Measurements from ENCODE around the gene TSEN34.
"Not testable (repeated sequence)": the region's sequence is repeated elsewhere in the genome, so short reads cannot be mapped to it uniquely, and the experiment has no call there.

The TSEN34 gene

DNA sequence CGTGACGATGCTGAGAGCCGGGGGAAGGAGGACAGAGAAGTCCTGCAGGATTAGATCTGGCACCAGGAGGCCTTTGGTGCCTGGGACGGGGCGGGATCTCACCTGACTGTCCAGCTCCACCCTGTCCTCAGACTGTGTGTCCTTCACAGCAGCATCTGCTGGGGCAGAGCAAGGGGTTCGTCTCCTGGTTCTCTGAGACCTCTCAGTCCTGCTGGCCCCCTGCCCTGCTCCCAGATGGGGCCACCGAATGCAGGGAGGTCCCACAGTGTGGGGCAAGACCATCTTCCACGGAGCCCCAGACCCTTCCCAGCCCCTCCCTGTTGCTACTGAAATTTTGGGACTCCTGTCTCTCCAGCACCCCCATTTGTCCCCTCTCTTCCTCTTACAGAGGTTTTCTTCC is 27.2 kb downstream of the TSEN34 start:
- no peak overlapping the region for H3K27ac ChIP-seq
- no peak for TF ChIP-seq CTCF (conservative IDR thresholded peaks at IDR 0.05)

GRCh38 chr19:54218960-54219661 is 28.0 kb downstream of the TSEN34 start:
- H3K27ac ChIP-seq = no peak overlapping the region

GRCh38 chr19:54219702-54220101 is 28.6 kb downstream of the TSEN34 start:
- not testable (repeated sequence) for H3K27ac ChIP-seq

More at GRCh38 chr19:54218960-54219661, 28.0 kb downstream of the TSEN34 start:
- no peak for TF ChIP-seq CTCF (conservative IDR thresholded peaks at IDR 0.05)

DNA sequence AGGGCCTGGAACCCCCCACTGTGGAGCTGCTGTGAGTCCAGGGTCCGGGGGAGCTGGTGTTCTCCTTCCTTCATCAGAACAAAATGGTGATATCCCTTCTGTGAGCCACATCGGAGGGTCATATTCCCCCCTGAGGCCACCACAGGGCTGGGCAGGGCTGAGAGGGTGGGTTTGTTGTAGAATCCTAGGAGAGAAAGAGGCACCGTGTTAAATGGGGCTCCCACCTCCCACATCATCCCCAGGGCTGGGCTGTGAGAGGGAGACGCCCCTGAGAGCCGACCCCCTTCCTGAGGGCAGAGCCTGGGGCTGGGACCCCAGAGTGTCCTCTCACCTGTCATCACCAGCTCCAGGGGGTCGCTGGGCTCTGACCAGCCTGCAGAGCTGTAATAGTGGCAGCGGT is 30.8 kb downstream of the TSEN34 start:
- H3K27ac ChIP-seq = not testable (repeated sequence)

GRCh38 chr19:54222474-54223276 is 31.6 kb downstream of the TSEN34 start, which contains the start of gene LILRB3:
TSS of gene LILRB3 (minus strand) at chr19:54223007. CDS start at chr19:54222976, 31 bp downstream.
- H3K27ac ChIP-seq = not testable (repeated sequence)

DNA sequence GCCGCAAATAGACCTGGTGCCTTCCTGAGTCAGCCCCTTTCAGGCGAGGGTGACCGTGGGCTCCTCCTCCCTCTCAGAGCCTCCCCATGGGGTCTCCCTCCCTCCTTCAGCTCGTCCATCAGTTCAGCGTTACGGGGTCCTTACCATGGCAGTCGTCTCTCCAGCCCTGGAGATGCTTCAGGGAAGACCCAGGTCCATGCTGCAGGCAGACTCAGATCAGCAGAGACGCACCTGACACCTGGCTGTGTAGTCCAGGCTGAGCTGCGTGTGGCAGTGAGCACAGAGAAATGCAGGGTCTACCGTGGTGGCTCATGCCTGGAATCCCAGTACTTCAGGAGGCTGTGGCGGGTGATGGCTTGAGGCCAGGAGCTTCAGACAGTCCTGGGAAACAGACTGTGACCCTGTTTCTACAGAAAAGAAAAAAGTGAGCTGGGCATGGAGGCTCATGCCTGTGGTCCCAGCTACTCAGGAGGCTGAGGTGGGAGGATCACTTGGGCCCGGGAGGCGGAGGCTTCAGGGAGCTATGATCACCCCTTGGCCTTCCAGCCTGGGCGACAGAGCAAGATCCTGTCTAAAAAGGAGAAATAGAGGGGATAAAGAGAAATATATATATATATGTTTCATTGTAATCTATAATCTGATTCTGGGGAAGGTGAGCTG is 32.3 kb downstream of the TSEN34 start:
- H3K27ac ChIP-seq = not testable (repeated sequence)

GRCh38 chr19:54223937-54224281 is 32.8 kb downstream of the TSEN34 start:
- H3K27ac ChIP-seq = not testable (repeated sequence)

- not testable (repeated sequence) for H3K27ac ChIP-seq
Observed at GRCh38 chr19:54224619-54225018, 33.5 kb downstream of the TSEN34 start.

GRCh38 chr19:54229146-54229545 is 38.0 kb downstream of the TSEN34 start:
- TF ChIP-seq CTCF (conservative IDR thresholded peaks at IDR 0.05) = no peak

DNA sequence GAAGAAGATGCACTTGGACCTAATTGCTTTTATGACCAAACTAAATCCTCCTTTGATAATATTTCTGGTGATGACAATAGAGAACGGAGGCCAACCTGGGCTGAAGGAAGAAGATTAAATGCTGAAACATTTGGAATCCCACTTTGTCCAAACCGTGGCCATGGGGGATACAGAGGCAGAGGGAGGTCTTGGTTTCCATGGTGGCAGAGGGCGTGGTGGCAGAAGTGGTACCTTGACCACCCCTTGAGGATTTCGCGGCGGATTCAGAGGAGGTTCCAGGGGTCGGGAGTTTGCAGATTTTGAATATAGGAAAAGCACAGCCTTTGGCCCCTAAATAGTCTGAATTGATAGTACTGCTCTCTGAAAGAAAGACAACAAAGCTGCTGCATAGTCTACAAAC is 38.9 kb downstream of the TSEN34 start:
- TF ChIP-seq CTCF (conservative IDR thresholded peaks at IDR 0.05) = no peak
- H3K27ac ChIP-seq = peak overlapping the region; percentile 98

More at GRCh38 chr19:54229146-54229545, 38.0 kb downstream of the TSEN34 start:
- H3K27ac ChIP-seq = peak overlapping the region; percentile 98
